Chondrocyte (in vitro differentiated cells): ENCODE measurements around the gene FBXO7. TPM values are rescaled to one million over a fixed set of nuclear protein-coding genes. Genes with fewer than 3 reads are reported as not detected.

Experiments
- DNase-seq: peaks from one replicate; pipeline ENCODE4 v3.0.0; 2021; ENCODE audit warnings: mixed read lengths, low spot score
- H3K27ac Mint-ChIP-seq: one replicate; pipeline ENCODE4 v1.8.0; 2021; ENCODE audit warnings: mild to moderate bottlenecking, moderate library complexity, mixed read lengths; ENCODE audit not compliant: unreplicated experiment
- H3K27me3 Mint-ChIP-seq: 2 replicates; pipeline ENCODE4 v1.8.0; 2021; ENCODE audit warnings: low read depth, mixed read lengths
- H3K36me3 Mint-ChIP-seq: 2 replicates; pipeline ENCODE4 v1.8.0; 2021; ENCODE audit warnings: low read depth, mixed read lengths
- H3K4me1 Mint-ChIP-seq: 2 replicates; pipeline ENCODE4 v1.8.0; 2021; ENCODE audit warnings: low read depth, mild to moderate bottlenecking, mixed read lengths
- H3K4me3 Mint-ChIP-seq: one replicate; pipeline ENCODE4 v1.8.0; 2021; ENCODE audit warnings: mild to moderate bottlenecking, moderate library complexity, mixed read lengths; ENCODE audit not compliant: unreplicated experiment
- H3K9me3 Mint-ChIP-seq: 2 replicates; pipeline ENCODE4 v1.8.0; 2021; ENCODE audit warnings: low read depth, mixed read lengths
- CTCF ChIP-seq: fragments of 200-600 bp; sonication (generic); IDR thresholded peaks from 2 replicates; pipeline ENCODE4 v1.5.0; 2021; ENCODE audit warnings: antibody characterized with exemption, mild to moderate bottlenecking, moderate library complexity
- total RNA-seq: library from RNA; stranded (reverse); gene quantifications from 3 replicates; pipeline ENCODE4 v1.2.1, GENCODE V29; 2021

The FBXO7 gene
- total RNA-seq, 1 donor from 2014 or later = 76.6 TPM

- Mint-ChIP-seq H3K9me3 (peaks cover 3% of the 10 kb centered on the region), H3K27me3 (peaks cover 8% of the 10 kb centered on the region), H3K4me1 (peaks cover 7% of the 10 kb centered on the region), H3K4me3 (no peak overlapping the region), H3K27ac (peak overlapping the region; percentile 52), H3K36me3 (no peaks in the 10 kb centered on the region)
- no peak for DNase-seq
- TF ChIP-seq CTCF = no peak
Measured at GRCh38 chr22:32539631-32540421, 65.2 kb downstream of the FBXO7 start.

- Mint-ChIP-seq H3K27me3 (peaks cover 13% of the 10 kb centered on the region), H3K4me3 (no peak overlapping the region), H3K9me3 (peaks cover 3% of the 10 kb centered on the region), H3K36me3 (no peaks in the 10 kb centered on the region), H3K4me1 (peaks cover 6% of the 10 kb centered on the region), H3K27ac (no peak overlapping the region)
- TF ChIP-seq CTCF = no peak
- no peak for DNase-seq
Measured at GRCh38 chr22:32541481-32541880, 66.9 kb downstream of the FBXO7 start.

GRCh38 chr22:32542066-32542676, 67.6 kb downstream of the FBXO7 start:
- Mint-ChIP-seq H3K36me3 (no peaks in the 10 kb centered on the region), H3K4me1 (peaks cover 6% of the 10 kb centered on the region), H3K27me3 (peaks cover 17% of the 10 kb centered on the region), H3K9me3 (peaks cover 3% of the 10 kb centered on the region), H3K4me3 (no peak overlapping the region), H3K27ac (no peak overlapping the region)
- DNase-seq = no peak
- TF ChIP-seq CTCF = no peak

GRCh38 chr22:32542677-32543357, 68.2 kb downstream of the FBXO7 start:
- no peak overlapping the region for H3K4me3 Mint-ChIP-seq

More at GRCh38 chr22:32542677-32543357, 68.2 kb downstream of the FBXO7 start:
- no peaks in the 10 kb centered on the region for H3K36me3 Mint-ChIP-seq
- H3K4me1 Mint-ChIP-seq = peaks cover 6% of the 10 kb centered on the region
- H3K9me3 Mint-ChIP-seq = peaks cover 3% of the 10 kb centered on the region
- no peak overlapping the region for H3K27ac Mint-ChIP-seq
- peaks cover 22% of the 10 kb centered on the region for H3K27me3 Mint-ChIP-seq
- TF ChIP-seq CTCF = no peak
- DNase-seq = no peak
